Small intestine (tissue), 4 donors: ENCODE results near the gene GUCY1B1. TPM values are rescaled to one million over a fixed set of nuclear protein-coding genes. Genes with fewer than 3 reads are reported as not detected.

Experiments
- polyA plus RNA-seq, 4 donors: library from polyadenylated mRNA; stranded (reverse) in 3 of 4; unstranded in 1 of 4; fragments of 200-250 nt in 3 of 4; fragments of 120-200 nt in 1 of 4; gene quantifications; one replicate each; pipeline versions ENCODE4 v1.2.1 to v1.2.3, GENCODE V29; 2013
- donor health status: healthy with polysubstance abuse.
- donor health status: Bipolar disorder and iron deficiency.
- donor health status: healthy.

The GUCY1B1 gene
- polyA plus RNA-seq, 4 donors = 0.67 to 8.1 (median 3.2) TPM

Other genes starting within 250 kb of the GUCY1B1 start
- gene GUCY1A1, start 92.2 kb upstream of the GUCY1B1 start, polyA plus RNA-seq = 1 to 10 TPM; 1.3 to 8.1 (median 6.4) TPM
- gene ASIC5, start 107.3 kb downstream of the GUCY1B1 start, polyA plus RNA-seq = 1 to 10 TPM in 1 of 4 donors, not detected in 3; 1.0 TPM
- gene TDO2, start 144.7 kb downstream of the GUCY1B1 start, polyA plus RNA-seq = 10 to 100 TPM in 1 of 4 donors, 1 to 10 TPM in 2, under 1 TPM in 1; 0.75 to 22.3 (median 2.2) TPM
- gene CTSO, start 194.8 kb downstream of the GUCY1B1 start, polyA plus RNA-seq = 10 to 100 TPM in 2 of 4 donors, 1 to 10 TPM in 2; 6.5 to 35.1 (median 9.9) TPM